Nephron progenitor cell (in vitro differentiated cells): ENCODE data around the gene ATG5.

Experiments
- DNase-seq: peaks from one replicate; pipeline ENCODE4 v3.0.0; 2021
- H3K27ac Mint-ChIP-seq: 2 replicates; pipeline ENCODE4 v1.8.0; 2021; ENCODE audit warnings: mild to moderate bottlenecking, moderate library complexity, mixed read lengths
- H3K27me3 Mint-ChIP-seq: 2 replicates; pipeline ENCODE4 v1.8.0; 2021; ENCODE audit warnings: mild to moderate bottlenecking, low read depth, mixed read lengths; ENCODE audit not compliant: poor library complexity
- H3K36me3 Mint-ChIP-seq: 2 replicates; pipeline ENCODE4 v1.8.0; 2021; ENCODE audit warnings: low read depth, mixed read lengths
- H3K4me1 Mint-ChIP-seq: 2 replicates; pipeline ENCODE4 v1.8.0; 2021; ENCODE audit warnings: mixed read lengths
- H3K4me3 Mint-ChIP-seq: 2 replicates; pipeline ENCODE4 v1.8.0; 2021; ENCODE audit warnings: mild to moderate bottlenecking, moderate library complexity, mixed read lengths
- H3K9me3 Mint-ChIP-seq: 2 replicates; pipeline ENCODE4 v1.8.0; 2021; ENCODE audit warnings: mild to moderate bottlenecking, moderate library complexity, mixed read lengths
- CTCF ChIP-seq: fragments of 200-600 bp; sonication (generic); IDR thresholded peaks from 2 replicates; pipeline ENCODE4 v1.5.0; 2021; ENCODE audit warnings: antibody characterized with exemption

Gene ATG5

GRCh38 chr6:106325336-106326178 is at the start of gene ATG5:
TSS of gene ATG5 (minus strand) at chr6:106325760. CDS start at chr6:106316208, 9,552 bp downstream.
- Mint-ChIP-seq H3K4me1 (peaks cover 25% of the 10 kb centered on the region), H3K9me3 (peaks cover 10% of the 10 kb centered on the region), H3K4me3 (peak within 1 kb of the TSS; percentile 99), H3K36me3 (peaks cover 29% of the 10 kb centered on the region), H3K27ac (peak within 1 kb of the TSS; percentile 99), H3K27me3 (peaks cover 26% of the 10 kb centered on the region)
- peak; percentile 99 for DNase-seq
- no peak for TF ChIP-seq CTCF

- Mint-ChIP-seq H3K4me1 (no peaks in the 10 kb centered on the region), H3K27ac (no peak overlapping the region)
These were observed 48.1 kb upstream of the ATG5 start for GRCh38 chr6:106373502-106374239.

GRCh38 chr6:106372838-106373501 is 47.4 kb upstream of the ATG5 start:
- Mint-ChIP-seq H3K4me3 (no peak overlapping the region), H3K27me3 (peaks cover 4% of the 10 kb centered on the region), H3K36me3 (no peaks in the 10 kb centered on the region), H3K27ac (no peak overlapping the region), H3K4me1 (no peaks in the 10 kb centered on the region), H3K9me3 (no peaks in the 10 kb centered on the region)
- DNase-seq: no peak
- no peak for TF ChIP-seq CTCF

More at GRCh38 chr6:106373502-106374239, 48.1 kb upstream of the ATG5 start:
- Mint-ChIP-seq H3K9me3 (no peaks in the 10 kb centered on the region), H3K4me3 (no peak overlapping the region), H3K27me3 (peaks cover 4% of the 10 kb centered on the region), H3K36me3 (no peaks in the 10 kb centered on the region)
- DNase-seq: no peak
- no peak for TF ChIP-seq CTCF

- Mint-ChIP-seq H3K27ac (no peak overlapping the region), H3K9me3 (no peaks in the 10 kb centered on the region), H3K4me1 (no peaks in the 10 kb centered on the region), H3K27me3 (peaks cover 7% of the 10 kb centered on the region), H3K4me3 (no peak overlapping the region), H3K36me3 (no peaks in the 10 kb centered on the region)
- no peak for TF ChIP-seq CTCF
- DNase-seq: no peak
These were observed 45.1 kb upstream of the ATG5 start for GRCh38 chr6:106370639-106371038.

GRCh38 chr6:106369739-106370138 is 44.2 kb upstream of the ATG5 start:
- Mint-ChIP-seq H3K4me1 (no peaks in the 10 kb centered on the region), H3K27ac (no peak overlapping the region), H3K9me3 (no peaks in the 10 kb centered on the region), H3K36me3 (no peaks in the 10 kb centered on the region), H3K4me3 (no peak overlapping the region), H3K27me3 (peaks cover 7% of the 10 kb centered on the region)
- TF ChIP-seq CTCF: no peak
- DNase-seq: no peak
